BE2C (cell line): ENCODE measurements around the gene RBM47.
"Not testable (repeated sequence)": the region's sequence is repeated elsewhere in the genome, so short reads cannot be mapped to it uniquely, and the experiment has no call there.

Source experiments
- DNase-seq: peaks from one replicate; pipeline ENCODE4 v3.0.0-alpha.2; 2020
- H3K27me3 ChIP-seq: fragments of 250-450 bp; sonication (Bioruptor Pico); 2 replicates; pipeline ENCODE4 v1.5.1; 2020; ENCODE audit warnings: mild to moderate bottlenecking
- H3K36me3 ChIP-seq: fragments of 250-450 bp; sonication (Bioruptor Pico); 2 replicates; pipeline ENCODE4 v1.5.1; 2020; ENCODE audit warnings: mild to moderate bottlenecking
- H3K4me1 ChIP-seq: fragments of 250-450 bp; sonication (Bioruptor Pico); 2 replicates; pipeline ENCODE4 v1.5.1; 2020
- H3K4me3 ChIP-seq: 2 replicates; pipeline ENCODE4 v1.5.1; 2011; ENCODE audit warnings: low read depth, low read length
- H3K9me3 ChIP-seq: fragments of 250-450 bp; sonication (Bioruptor Pico); 2 replicates; pipeline ENCODE4 v1.5.1; 2020
- CTCF ChIP-seq: IDR thresholded peaks from 2 replicates; pipeline ENCODE4 v1.5.1; 2012; ENCODE audit warnings: mild to moderate bottlenecking, low read depth, low read length

The RBM47 gene

GRCh38 chr4:40648742-40649281 lies 19.1 kb upstream of the RBM47 start:
- H3K36me3 ChIP-seq: no peaks in the 10 kb centered on the region
- TF ChIP-seq CTCF: no peak
- no peak for DNase-seq
- no peaks in the 10 kb centered on the region for H3K4me1 ChIP-seq
- no peak overlapping the region for H3K4me3 ChIP-seq
- no peaks in the 10 kb centered on the region for H3K9me3 ChIP-seq
- 0 out of 2 replicates have a peak, but pooled peaks cover 3% of the 10 kb centered on the region for H3K27me3 ChIP-seq

- Histone ChIP-seq H3K4me3 (no peak overlapping the region), H3K36me3 (no peaks in the 10 kb centered on the region), H3K9me3 (no peaks in the 10 kb centered on the region), H3K27me3 (0 out of 2 replicates have a peak, but pooled peaks cover 3% of the 10 kb centered on the region), H3K4me1 (no peaks in the 10 kb centered on the region)
- no peak for TF ChIP-seq CTCF
- no peak for DNase-seq
Observed at GRCh38 chr4:40648131-40648530, 18.5 kb upstream of the RBM47 start.

GRCh38 chr4:40645586-40645985 lies 15.9 kb upstream of the RBM47 start:
- no peaks in the 10 kb centered on the region for H3K9me3 ChIP-seq
- no peaks in the 10 kb centered on the region for H3K4me1 ChIP-seq
- H3K4me3 ChIP-seq: no peak overlapping the region
- TF ChIP-seq CTCF: no peak
- 0 out of 2 replicates have a peak, but pooled peaks cover 3% of the 10 kb centered on the region for H3K27me3 ChIP-seq
- H3K36me3 ChIP-seq: no peaks in the 10 kb centered on the region
- DNase-seq: no peak

- no peak for TF ChIP-seq CTCF
- H3K4me1 ChIP-seq: no peaks in the 10 kb centered on the region
- H3K4me3 ChIP-seq: no peak overlapping the region
- H3K36me3 ChIP-seq: no peaks in the 10 kb centered on the region
- H3K27me3 ChIP-seq: peaks cover 9% of the 10 kb centered on the region; the same call in 1 of the 2 replicates
- H3K9me3 ChIP-seq: no peaks in the 10 kb centered on the region
- no peak for DNase-seq
Observed at GRCh38 chr4:40632080-40632479, 2.4 kb upstream of the RBM47 start.

- Histone ChIP-seq H3K27me3 (peaks cover 9% of the 10 kb centered on the region; the same call in 1 of the 2 replicates), H3K4me3 (no peak overlapping the region), H3K9me3 (no peaks in the 10 kb centered on the region), H3K36me3 (no peaks in the 10 kb centered on the region), H3K4me1 (no peaks in the 10 kb centered on the region)
- DNase-seq: no peak
- TF ChIP-seq CTCF: no peak
Observed at GRCh38 chr4:40630335-40631021, 814 bp upstream of the RBM47 start.

GRCh38 chr4:40628888-40629287 lies 776 bp downstream of the RBM47 start:
- H3K4me1 ChIP-seq: no peaks in the 10 kb centered on the region
- no peak for TF ChIP-seq CTCF
- no peak for DNase-seq
- H3K36me3 ChIP-seq: no peaks in the 10 kb centered on the region
- peaks cover 9% of the 10 kb centered on the region; the same call in 1 of the 2 replicates for H3K27me3 ChIP-seq
- no peaks in the 10 kb centered on the region for H3K9me3 ChIP-seq
- no peak overlapping the region for H3K4me3 ChIP-seq

GRCh38 chr4:40628407-40628806 lies 1.3 kb downstream of the RBM47 start:
- H3K4me3 ChIP-seq, DNase-seq, H3K27me3 ChIP-seq, H3K9me3 ChIP-seq, H3K4me1 ChIP-seq, H3K36me3 ChIP-seq: not testable (repeated sequence)
